Measurements from ENCODE around the gene TOMM22.

DNA sequence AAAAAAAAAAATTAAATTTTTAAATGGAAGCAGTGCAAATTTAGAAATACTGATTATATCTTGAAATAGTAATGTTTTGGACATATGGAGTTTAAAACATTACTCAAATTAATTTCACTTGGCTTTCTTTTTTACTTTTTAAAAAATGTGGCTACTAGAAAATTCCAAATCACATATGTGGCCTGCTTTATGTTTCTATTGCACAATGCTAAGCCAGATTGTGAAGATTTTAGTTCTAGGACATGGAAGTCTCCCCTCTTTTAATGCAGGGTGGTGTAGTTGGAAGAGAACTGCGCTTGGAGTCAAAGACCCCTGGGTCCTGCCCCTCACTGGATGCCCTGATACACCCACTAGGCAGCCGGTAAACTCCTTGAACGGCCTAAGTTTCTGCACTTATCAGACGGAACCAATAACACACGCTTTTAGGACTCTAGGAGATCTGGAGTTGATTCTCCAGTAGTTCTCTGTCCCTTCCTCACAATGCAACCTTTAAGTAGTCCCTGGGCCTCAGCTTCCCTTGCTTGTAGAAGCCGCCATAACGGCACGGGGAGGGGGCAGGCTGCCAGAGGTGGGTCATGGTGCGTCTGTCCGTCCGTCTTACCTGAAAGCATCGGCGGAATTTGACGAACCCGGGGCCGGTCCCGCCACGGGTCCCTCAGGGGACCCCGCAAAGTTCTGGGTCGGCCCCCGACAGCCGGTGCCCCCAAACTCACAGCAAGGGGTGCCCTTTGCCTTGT is 26.1 kb upstream of the TOMM22 start:
- TF ChIP-seq, protein P1, sequence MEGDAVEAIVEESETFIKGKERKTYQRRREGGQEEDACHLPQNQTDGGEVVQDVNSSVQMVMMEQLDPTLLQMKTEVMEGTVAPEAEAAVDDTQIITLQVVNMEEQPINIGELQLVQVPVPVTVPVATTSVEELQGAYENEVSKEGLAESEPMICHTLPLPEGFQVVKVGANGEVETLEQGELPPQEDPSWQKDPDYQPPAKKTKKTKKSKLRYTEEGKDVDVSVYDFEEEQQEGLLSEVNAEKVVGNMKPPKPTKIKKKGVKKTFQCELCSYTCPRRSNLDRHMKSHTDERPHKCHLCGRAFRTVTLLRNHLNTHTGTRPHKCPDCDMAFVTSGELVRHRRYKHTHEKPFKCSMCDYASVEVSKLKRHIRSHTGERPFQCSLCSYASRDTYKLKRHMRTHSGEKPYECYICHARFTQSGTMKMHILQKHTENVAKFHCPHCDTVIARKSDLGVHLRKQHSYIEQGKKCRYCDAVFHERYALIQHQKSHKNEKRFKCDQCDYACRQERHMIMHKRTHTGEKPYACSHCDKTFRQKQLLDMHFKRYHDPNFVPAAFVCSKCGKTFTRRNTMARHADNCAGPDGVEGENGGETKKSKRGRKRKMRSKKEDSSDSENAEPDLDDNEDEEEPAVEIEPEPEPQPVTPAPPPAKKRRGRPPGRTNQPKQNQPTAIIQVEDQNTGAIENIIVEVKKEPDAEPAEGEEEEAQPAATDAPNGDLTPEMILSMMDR (conservative IDR thresholded peaks at IDR 0.05; ENCODE audit: low read length), result no peak
- no peak for TF ChIP-seq EZH2phosphoT487 (IDR thresholded peaks at IDR 0.05; ENCODE audit: borderline replicate concordance)

Data from Loucy (cell line).